ENCODE results near the gene KEAP1. TPM values are rescaled to one million over a fixed set of nuclear protein-coding genes. Genes with fewer than 3 reads are reported as not detected.

KEAP1 gene
- total and polyA plus RNA-seq, 2 of the 13 experiments (the other 11 are each of a cell fraction or from before 2014, with no cell fraction given), result 56.7 to 72.9 TPM

- TF ChIP-seq PBX3 (CRISPR knock-in tag; IDR thresholded peaks at IDR 0.05; ENCODE audit: borderline replicate concordance) (no peak), ZNF570 (CRISPR knock-in tag; IDR thresholded peaks at IDR 0.05; ENCODE audit: borderline replicate concordance) (no peak), ARID3A (IDR thresholded peaks at IDR 0.05; ENCODE audit: low read depth, low read length) (no peak), SP5 (CRISPR knock-in tag; IDR thresholded peaks at IDR 0.05; ENCODE audit: borderline replicate concordance, low read depth) (peak; percentile 81), MXD3 (CRISPR knock-in tag; IDR thresholded peaks at IDR 0.05) (no peak), HDAC2 (CRISPR knock-in tag; IDR thresholded peaks at IDR 0.05) (no peak), ZBTB20 (CRISPR knock-in tag; IDR thresholded peaks at IDR 0.05; ENCODE audit: borderline replicate concordance, low read depth) (no peak), TRIM22 (IDR thresholded peaks at IDR 0.05) (no peak), ZNF660 (CRISPR knock-in tag; IDR thresholded peaks at IDR 0.05; ENCODE audit: borderline replicate concordance, low read depth) (no peak), ZNF335 (CRISPR knock-in tag; IDR thresholded peaks at IDR 0.05) (0 out of 2 replicates have a peak, but pooled peaks have one; percentile 39), ZNF382 (CRISPR knock-in tag; IDR thresholded peaks at IDR 0.05; ENCODE audit: borderline replicate concordance) (no peak), ZNF770 (CRISPR knock-in tag; IDR thresholded peaks at IDR 0.05) (peak; percentile 63), ZSCAN29 (CRISPR knock-in tag; conservative IDR thresholded peaks at IDR 0.05) (peak; percentile 50; the same call in 1 of the 2 replicates), NFE2L1 (CRISPR knock-in tag; IDR thresholded peaks at IDR 0.05; ENCODE audit: borderline replicate concordance) (peak; percentile 98), SMAD1 (CRISPR knock-in tag; IDR thresholded peaks at IDR 0.05; ENCODE audit: borderline replicate concordance, low read depth) (peak; percentile 66; the same call in 1 of the 2 replicates), AHDC1 (CRISPR knock-in tag; IDR thresholded peaks at IDR 0.05; ENCODE audit: borderline replicate concordance) (0 out of 2 replicates have a peak, but pooled peaks have one; percentile 34), NCOA1 (CRISPR knock-in tag; IDR thresholded peaks at IDR 0.05) (no peak)
Measured at GRCh38 chr19:10502524-10503001, 593 bp downstream of the KEAP1 start (continued).

All from HepG2 (cell line).